Activated T-helper 9 cell treated with anti-CD3 and anti-CD28 coated beads, Interleukin-2, amount 50 U/mL, for 16 hours (primary cell): ENCODE measurements around the gene TMPRSS2.

Experiments
- DNase-seq: peaks from one replicate; pipeline ENCODE4 v3.0.0-alpha.2; 2020; ENCODE audit warnings: low read depth

TMPRSS2 gene

GRCh38 chr21:41481191-41481590 is 26.8 kb downstream of the TMPRSS2 start:
- DNase-seq, result no peak

GRCh38 chr21:41480086-41480690 is 27.8 kb downstream of the TMPRSS2 start:
- DNase-seq, result no peak

GRCh38 chr21:41479686-41480085 is 28.3 kb downstream of the TMPRSS2 start:
- no peak for DNase-seq

- DNase-seq, result no peak
These were observed 29.4 kb downstream of the TMPRSS2 start for GRCh38 chr21:41478319-41479177.

DNA sequence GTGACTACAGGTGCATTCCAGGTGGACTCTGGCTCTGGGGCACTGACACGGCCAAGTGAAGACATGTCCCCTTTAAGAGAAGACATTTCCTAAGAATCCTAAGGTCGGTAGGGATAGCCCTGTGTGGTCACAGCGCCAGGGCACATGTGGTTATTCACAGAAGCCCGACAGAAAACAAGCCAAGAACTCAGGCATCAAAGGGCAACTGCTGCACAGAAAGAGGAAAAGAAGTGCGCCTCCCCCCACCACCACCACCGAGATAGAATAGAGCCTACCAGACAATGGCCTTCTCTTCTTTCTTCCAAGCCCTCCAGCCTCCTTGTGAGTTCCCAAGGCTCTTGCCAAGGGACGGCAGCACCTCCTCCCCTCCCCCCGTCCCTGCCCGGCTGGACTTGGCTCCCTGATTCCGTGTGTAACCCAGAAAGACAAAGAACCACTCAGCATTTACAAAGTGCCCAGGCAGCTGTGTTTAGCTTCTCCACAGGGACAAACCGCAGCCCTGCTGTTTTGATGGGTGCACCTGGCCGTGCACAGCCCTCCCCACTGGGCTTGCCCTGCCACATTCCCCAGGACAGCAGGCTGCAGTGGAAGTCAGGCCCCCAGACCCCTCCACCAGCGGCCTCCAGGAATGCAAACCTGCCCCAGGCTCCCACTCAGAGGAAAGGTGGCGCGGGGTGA is 30.2 kb downstream of the TMPRSS2 start:
- no peak for DNase-seq

GRCh38 chr21:41475714-41476420 is 32.1 kb downstream of the TMPRSS2 start:
- DNase-seq, result no peak

- no peak for DNase-seq
These were observed 35.0 kb downstream of the TMPRSS2 start for GRCh38 chr21:41472753-41473548.

GRCh38 chr21:41470054-41470453 is 37.9 kb downstream of the TMPRSS2 start:
- DNase-seq, result no peak

GRCh38 chr21:41466024-41466820 is 41.7 kb downstream of the TMPRSS2 start:
- no peak for DNase-seq

DNA sequence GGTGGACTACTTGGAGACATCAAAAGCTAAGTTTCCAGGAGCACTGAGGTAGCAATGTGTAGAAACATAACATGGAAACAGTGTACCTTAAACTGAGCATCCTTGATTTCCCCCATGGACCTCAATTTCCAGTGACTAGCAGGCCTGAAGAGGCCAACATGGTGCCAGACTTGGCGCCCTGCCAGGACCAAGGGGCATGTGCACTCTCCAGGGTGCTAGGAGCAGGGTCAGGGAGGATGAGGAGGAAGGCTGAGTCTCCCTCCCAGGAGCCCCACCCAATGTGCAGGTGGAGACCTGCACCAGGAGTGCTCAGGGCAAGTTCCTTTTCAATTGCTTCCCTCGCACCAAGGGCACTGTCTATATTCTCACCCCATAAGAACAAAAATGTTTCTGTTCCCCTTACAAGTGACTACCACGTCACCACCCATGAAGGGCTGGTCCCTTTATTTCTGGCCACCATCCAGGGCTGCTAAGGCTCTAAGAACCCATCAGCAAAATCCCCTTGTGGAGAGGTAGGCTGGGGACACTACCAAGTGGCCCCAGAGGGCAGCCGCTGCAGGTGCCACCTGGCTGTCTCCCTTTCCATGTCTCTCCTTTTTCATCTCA is 42.7 kb downstream of the TMPRSS2 start:
- no peak for DNase-seq

- peak; percentile 37 for DNase-seq
These were observed 47.1 kb downstream of the TMPRSS2 start for GRCh38 chr21:41460578-41461527.

DNA sequence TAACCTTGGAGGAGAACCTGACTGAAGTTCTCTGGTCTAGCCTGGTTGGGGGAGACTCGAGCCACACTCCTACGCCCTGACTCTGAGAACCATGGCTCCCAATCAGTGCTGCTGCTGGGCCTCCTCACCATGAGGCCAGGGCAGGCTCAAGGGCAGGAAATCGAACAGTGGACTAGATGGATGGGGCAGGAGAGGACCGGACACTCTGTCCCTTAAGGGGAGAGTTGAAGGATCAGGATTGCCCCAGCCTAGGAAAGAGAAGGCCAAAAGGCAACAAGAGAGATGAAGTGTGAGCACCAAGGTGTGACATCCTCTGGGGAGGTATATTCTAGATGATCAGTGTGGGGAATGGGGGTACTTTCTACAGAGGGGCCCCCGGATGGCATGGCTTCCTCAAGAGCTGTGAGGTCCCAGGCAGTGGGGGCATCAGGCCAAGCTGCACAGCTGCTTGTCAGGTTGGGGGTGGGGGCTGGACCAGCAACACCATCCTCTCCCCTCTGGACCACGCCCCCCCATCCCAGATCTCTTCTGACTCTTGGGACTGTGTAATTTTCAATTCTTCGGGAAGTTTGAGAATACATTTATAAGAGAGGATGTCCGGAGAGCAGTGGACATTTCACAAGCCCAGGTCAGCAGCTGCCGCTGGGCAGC is 47.9 kb downstream of the TMPRSS2 start:
- DNase-seq, result no peak

DNA sequence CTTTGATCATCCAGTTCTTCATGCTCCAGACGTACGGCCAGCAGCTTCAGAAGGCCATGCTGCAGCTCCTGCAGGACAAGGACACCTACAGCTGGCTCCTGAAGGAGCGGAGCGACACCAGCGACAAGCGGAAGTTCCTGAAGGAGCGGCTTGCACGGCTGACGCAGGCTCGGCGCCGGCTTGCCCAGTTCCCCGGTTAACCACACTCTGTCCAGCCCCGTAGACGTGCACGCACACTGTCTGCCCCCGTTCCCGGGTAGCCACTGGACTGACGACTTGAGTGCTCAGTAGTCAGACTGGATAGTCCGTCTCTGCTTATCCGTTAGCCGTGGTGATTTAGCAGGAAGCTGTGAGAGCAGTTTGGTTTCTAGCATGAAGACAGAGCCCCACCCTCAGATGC is 49.4 kb downstream of the TMPRSS2 start:
- no peak for DNase-seq

DNA sequence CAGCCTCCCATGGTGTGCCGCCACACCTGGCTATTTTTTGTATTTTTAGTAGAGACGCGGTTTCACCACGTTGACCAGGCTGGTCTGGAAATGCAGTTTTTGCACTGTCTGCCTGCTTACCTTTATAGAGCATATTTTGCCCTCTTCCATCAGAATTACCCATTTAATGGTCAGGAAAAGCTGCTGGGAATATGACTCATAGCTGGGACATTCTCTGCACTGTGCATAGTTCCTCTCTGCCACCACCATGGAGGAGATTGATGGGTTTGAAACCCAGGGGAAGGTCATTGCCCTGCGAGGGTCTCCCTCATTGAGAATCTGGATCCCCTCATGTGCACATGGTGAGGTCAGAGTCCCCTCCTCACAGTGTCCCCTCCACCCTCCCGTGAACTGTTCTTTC is 49.8 kb downstream of the TMPRSS2 start:
- no peak for DNase-seq

DNA sequence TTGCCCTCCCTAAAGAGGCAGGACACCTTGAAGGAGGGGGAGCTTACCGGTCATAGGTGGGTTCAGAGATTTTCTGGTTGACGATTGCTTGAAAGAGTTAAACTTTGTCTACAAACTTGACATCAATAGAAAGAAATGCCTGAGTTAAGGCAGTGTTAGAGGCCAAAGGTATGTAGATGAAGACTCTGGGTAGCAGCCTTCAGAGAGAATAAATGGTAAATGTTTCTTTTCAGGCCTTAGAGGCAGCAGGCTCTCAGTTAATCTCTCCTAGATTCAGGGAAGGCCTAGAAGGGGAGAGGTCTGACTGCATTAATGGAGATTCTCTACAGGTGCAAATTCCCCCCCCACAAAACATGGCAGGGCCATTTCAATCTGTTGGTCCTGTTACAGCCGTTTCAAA is 54.2 kb downstream of the TMPRSS2 start:
- no peak for DNase-seq

- no peak for DNase-seq
These were observed 54.8 kb downstream of the TMPRSS2 start for GRCh38 chr21:41453198-41453597.

DNA sequence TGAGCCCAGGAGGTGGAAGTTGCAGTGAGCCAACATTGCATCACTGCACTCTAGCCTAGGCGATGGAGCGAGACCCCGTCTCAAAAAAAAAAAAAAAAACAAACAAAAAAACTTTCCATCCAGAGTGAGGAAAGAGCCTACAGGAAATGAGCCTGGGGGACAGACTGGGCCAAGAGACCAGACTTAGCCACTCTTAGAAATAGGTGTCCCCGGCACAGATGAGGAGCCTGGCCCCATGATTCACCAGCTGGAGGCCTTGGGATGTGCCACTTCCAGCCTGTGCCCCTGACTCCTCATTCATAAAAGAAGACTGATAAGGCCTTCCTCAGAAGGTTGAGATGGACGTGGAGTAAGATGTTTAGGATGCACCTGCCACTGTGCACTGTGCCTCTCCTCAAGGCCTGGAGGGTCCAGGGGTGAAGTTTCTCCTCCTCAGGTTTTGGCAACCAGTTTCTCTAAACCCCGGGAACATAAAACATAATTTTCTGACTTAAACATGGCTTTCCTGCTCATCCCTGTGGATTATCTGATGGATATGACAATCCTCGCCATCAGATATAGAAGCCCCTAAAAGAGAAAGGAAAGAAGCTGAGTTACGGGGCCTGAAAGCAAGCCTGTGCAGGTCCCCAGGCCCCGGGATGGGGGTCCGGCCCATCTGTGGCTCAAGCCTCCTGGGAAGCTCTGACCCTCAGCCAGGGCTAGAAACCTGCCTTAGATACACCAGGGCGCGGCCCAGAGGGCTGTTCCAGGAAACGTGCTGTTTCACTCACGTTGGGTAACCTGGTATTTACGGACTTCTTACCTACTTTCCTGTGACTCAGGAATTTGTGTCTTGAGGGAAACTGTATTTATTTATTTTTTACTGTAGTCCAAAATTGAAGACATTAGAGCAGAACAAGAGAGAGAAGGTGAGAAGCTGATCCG is 55.9 kb downstream of the TMPRSS2 start:
- no peak for DNase-seq

- no peak for DNase-seq
These were observed 58.3 kb downstream of the TMPRSS2 start for GRCh38 chr21:41449613-41450012.
